NCI-H748 (cell line): ENCODE results near the gene KRAS.
"Not testable (repeated sequence)": the region's sequence is repeated elsewhere in the genome, so short reads cannot be mapped to it uniquely, and the experiment has no call there.

Experiments
- DNase-seq: peaks from one replicate; lab custom pipeline; 2025; ENCODE audit not compliant: unreplicated experiment; lab: John Stamatoyannopoulos, UW

KRAS gene

DNA sequence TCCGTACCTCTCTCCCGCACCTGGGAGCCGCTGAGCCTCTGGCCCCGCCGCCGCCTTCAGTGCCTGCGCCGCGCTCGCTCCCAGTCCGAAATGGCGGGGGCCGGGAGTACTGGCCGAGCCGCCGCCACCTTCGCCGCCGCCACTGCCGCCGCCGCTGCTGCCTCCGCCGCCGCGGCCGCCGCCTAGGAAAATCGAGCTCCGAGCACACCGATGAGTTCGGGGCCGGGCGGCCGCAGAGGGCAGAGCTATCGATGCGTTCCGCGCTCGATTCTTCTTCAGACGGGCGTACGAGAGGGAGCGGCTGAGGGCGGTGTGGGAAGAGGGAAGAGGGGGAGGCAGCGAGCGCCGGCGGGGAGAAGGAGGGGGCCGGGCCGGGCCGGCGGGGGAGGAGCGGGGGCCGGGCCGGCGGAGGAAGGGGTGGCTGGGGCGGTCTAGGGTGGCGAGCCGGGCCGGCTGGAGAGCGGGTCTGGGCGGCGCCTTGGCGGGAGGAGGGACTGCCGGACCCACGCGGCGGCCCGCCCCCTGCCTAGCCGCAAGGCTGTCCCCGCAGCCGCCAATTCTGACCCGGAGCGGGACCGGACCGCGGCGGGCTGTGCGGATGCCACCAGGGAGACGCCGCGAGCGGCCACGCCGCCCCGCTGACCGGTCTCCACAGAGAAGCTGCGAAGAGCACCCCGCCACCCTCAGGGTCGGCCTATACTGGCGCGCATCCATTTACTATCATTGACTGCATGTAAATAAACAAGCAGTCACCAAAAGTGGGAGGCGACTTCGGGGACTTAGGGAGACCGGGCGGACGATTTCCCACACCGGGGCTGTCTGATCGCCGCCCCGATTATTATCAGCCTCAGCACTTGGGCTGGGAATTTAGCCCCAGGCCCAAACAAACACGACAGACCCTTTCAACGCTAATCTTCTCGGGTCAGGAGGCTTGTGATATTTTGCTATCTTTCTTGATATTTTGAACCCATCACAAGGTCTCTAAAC is at the start of gene KRAS:
TSS of gene KRAS (minus strand) at position 186 of the 987 bp plus-strand sequence.
- peak; percentile 95 for DNase-seq

DNA sequence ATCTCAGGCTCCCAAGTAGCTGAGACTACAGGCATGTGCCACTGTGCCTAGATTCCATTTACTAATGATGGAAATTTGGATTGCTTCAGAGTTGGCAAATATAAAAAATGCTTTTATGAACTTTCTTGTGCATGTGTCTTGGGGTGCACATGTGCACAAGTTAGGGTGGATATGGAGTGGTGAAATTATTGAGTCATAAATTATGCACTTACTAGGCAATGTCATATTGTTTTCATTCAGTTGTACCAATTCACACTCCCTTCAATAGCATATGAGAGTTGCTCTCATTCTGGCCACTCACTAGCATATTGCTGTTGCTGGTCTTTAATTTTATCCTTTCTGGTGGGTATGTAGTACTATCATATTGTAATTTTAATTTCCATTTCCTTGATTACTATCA is 45.7 kb upstream of the KRAS start:
- no peak for DNase-seq

DNA sequence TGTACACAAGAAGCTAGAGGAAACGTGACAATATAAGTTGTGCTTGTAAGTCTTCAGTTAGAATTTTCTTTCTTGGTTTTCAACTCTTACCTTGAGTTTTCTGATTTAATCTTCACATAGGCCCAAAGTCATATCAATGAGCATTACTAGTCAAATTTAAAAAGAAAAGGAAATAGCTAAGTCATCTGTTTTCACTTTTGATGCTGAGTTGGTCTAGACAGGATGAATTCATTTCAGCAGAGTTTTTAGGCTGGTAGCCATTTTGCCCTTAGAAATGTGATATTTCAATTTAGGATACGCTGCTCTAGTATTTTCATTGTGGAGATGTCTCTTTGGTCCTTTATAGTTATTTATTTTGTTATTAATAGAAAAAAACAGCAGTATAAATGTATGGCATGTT is 44.6 kb upstream of the KRAS start:
- no peak for DNase-seq

DNA sequence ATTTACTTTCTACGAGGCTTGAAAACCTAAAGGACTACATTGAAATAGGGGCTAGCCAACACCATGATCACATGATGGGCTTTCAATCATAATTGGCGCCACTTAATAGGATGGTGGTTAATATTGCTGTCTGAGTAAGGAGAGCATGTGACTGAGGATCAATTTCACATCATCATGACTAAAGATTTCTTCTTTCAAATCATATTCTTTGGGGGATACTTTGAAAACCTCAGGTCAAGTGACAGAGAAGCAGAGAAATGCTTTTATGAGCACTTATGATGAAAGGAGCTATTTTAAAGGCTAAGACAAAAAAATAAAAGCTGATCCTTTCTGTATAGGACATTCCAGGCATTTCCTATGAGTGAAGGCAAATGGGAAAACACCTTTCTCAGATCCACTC is 42.9 kb upstream of the KRAS start:
- peak; percentile 4 for DNase-seq

DNA sequence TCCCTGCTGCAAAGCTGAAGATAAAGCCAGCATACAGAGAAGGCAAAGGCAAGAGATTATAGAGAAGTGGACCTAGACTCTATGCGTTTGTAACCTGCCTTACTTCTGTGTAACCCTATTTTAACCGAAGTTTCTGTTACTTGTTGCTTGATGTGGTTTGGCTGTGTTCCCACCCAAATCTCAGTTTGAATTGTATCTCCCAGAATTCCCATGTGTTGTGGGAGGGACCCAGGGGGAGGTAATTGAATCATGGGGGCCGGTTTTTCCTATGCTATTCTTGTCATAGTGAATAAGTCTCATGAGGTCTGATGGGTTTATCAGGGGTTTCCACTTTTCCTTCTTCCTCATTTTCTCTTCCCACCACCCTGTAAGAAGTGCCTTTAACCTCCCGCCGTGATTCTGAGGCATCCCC is 42.1 kb upstream of the KRAS start:
- not testable (repeated sequence) for DNase-seq

DNA sequence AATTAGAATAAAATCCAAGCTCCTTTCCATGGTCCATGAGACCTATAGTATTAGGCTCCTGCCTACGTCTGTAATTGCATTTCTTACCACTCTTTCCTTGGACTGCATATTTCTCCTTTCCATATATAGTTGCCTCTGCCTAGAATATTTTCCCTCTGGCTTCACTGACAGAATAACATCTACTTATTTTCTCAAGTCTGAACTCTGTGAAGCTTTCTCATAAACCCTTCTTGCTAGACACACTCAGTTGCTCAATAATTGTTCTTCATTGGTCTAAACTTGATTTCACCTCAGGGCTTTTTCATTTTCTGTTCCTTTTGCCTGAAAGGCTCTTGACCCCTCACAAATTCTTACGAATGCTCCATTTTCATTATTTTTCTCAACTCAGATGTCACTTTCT is 36.9 kb upstream of the KRAS start:
- no peak for DNase-seq

DNA sequence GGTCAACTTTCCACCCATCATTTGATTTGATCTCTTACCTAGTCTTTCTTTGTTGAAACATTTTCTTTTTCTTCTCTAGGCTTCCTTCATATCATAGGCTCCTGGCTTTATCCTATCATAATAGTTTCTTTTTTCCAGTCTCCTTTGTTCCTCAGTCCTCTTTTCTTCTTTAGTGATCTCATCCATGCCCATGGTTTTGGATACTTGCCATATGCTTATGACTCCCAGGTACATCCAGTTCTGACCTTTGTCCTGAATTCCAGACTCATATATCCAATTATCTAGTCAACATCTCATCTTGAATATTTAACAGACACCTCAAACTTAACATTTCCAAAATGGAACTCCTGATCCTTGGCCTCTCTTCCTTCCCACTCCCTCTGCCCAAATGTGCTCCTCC is 36.1 kb upstream of the KRAS start:
- no peak for DNase-seq

DNA sequence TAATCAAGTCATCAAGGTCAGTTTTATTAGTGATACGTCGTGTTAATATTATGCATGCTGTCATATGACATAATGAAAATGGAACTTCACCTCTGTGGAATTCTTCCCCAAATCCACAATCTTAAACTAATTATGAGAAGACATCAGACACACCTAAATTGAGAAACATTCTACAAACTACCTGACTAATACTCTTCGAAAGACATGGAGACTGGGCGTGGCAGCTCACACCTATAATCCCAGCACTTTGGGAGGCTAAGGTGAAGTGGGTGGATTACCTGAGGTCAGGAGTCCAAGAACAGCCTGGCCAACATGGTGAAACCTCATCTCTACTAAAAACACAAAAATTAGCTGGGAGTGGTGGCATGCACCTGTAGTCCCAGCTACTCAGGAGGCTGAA is 33.3 kb upstream of the KRAS start:
- no peak for DNase-seq

DNA sequence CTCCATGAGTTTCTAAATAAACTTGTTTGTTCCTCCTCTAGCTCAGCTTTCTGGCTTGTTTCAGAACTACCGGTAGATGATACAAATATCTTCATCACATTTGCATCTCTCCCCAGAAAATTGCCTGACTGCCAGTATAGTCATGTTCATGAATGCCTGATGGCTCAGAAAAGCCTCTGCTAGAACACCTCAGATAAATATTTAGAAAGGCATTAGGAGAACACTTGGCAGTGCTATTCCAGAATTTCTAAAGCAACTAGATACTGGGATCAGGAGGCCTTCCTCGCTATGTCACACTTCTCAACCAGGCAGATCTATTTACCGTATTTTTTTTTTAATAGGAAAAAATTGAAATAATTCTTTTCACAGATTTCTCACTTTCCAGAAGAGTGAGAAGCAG is 32.3 kb upstream of the KRAS start:
- no peak for DNase-seq

DNA sequence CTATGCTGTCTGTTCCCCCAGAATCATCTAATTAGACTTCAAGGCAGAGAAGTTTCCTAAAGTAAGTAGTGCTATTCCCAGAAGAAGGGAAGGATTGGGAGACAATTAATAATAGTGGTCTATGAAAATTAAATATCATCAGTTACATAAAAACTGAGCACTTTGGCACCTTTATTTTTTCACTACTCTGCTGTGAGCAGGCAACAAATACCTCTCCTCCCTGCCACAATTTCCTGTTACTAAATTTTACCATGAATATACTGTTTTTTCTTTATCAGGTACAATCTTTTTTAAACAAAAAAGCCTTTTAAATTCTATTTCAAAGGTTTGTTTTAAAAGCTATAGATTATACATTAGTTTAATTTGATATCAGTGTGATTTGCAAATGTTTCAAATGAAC is 29.4 kb upstream of the KRAS start:
- DNase-seq: no peak

DNA sequence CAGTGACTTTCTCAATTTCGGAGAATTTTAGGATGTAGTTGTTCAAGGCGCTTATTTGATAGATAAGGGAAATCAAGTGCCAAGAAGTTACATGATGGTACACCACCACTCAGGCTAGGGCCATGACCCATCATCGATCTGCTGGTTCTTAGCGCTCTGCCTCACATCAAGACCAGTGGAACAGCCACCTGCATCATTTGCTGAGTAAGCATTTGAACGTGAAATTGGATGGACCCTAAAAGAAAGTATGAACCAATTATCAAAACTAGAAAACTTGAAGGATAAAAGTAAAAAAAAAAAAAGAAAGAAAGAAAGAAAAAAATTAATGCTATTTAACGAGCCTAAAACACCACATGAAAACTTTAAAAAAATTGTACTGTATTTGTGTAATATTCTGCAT is 27.5 kb upstream of the KRAS start:
- DNase-seq: no peak

DNA sequence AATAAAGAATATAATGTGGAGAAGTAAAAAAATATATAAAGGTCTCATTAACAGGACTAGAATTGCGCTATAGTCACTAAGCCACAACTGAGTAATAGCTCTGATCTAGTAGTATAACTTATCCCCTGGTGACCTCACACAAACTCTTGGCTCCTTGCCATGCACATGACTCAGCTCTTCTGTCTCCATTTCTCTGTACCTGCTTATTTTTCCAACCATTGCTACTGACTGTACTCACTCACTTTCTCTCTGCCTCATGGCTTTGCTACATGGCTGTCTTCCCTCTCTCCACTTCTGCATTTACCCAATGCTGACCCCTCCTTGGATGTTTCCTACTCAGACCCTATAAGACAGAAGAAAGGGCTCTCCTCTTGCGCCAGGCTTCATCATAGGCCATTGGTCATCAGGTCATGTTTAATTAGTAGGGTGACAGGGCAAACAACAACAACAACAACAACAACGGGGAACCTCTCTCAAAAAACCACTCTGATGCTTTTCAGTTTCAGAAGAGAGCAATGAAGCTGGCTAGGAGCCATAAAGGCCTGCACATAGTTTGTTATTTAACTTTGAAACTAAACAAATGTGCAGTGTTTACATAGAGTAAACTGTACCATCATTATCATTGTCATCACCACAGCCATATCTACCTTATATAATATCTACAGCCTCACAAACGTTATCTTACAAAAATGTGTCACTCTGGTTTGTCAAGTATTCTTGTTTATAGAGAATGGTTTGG is 25.6 kb upstream of the KRAS start:
- DNase-seq: peak; percentile 40

DNA sequence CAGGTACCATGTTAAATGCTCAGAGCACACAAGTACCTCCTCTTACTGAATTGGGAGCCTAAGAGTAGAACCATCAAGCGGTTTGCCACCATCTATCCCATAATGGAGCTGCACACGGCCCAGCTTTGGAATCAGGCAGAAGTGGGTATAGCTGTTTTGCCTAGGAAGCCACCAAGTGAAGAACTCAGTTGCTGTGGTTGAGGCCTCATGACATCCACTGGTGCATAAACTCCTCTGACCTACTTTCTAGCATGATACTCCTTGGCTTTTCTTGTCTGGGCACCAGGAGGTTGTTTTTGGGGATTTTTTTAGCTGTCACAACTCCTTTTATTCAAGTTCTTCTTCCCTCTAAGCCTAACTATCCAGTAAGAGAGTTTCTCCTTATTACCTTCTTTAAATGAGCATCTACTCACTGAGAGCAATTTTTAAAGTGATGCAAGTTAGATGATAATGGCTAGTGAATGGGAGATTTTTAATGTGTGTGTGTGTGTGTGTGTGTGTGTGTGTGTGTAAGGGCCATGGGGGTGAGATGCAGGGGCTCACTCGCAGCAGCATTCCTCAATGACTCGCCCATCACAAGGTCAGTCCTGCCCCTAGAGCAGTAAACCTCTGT is 20.9 kb upstream of the KRAS start:
- DNase-seq: no peak

DNA sequence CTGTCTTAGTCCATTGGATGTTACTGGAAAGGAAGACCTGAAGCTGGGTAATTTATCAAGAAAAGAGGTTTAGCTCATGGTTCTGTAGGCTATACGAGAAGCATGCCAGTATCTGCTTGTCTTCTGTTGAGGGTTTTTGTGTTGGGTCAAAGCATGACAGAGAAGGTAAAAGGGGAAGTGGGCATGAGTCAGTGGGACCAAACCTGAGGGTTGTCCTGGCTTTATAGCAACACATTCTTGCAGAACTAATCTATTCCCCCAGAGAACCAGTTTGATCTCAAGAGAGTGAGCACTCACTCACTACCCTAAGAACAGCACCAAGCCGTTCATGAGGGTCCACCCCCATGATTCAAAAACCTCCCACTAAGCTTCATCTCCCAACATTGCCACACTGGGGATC is 19.0 kb upstream of the KRAS start:
- DNase-seq: no peak

DNA sequence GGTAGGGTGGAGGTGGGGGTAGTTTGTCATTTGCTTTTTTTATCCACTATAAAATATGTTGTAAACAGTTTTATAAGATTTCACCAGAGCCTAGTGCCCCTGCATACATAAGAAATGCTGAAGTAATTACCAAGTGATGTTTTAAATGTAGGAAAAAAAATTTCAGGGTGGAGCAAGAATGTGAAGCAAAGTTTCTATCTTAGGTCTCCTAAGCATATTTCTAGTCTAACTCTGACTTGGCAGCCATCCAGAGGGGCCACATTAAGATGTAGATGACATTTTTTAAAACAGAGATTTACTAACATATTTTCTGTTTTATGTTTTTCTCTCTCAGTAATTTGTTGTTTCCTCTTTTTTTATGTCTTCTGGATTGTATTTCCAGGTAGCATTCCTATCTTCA is 15.8 kb upstream of the KRAS start:
- no peak for DNase-seq

DNA sequence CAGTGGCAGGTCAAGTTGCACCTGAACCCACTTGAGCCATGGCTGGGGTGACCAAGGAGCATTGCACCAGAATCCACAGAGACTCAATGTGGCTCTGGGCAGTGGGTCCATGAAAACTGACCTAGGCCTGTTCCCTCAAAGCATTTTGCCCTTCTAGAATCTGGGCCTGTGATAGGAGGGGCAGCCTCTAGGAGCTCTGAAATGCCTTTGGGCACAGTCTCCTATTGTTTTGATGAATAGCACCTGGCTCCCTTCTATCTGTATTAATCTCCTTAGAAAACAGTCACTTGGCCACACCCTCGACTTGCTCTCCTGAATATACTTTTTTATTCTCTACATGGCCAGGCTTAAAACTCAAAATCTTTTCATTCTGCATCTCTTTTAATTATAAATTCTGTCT is 14.1 kb upstream of the KRAS start:
- DNase-seq: no peak

DNA sequence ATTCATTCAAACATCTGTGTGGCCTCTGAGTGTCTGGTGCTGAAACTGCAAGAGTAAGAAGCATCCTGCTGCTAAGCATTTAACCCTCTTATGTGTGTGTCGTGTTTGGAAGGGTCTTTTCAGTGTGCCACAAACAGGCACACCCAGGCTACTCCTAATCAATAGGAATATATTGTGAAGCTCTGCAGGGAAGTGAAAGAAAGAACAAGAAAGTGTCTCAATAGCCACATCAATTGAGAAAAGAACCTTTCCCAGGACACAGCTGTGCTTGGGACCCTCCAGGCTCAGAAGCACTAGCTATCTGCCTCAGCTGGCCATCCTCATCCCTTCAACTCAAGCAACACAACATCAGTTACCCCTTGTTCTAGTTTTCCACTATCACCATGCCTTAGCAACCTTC is 13.4 kb upstream of the KRAS start:
- no peak for DNase-seq

DNA sequence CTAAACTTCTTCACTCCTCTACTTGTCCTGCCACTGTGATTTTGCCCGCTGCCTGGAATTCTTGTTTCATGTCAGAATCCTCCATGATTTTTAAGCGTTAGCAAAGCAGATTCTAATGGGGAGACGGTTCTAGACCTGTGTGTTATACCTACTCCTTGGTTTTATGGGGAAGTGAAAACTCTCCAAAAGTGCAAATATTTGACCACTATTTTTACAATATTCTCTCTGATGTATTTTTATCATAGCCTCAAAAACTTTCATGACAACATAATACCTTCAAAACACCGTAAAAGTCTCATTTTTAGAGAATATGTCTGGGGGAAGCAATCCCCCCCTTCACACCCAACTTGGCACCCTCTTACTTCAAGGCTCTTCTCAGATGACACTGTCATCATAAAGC is 12.9 kb upstream of the KRAS start:
- no peak for DNase-seq

DNA sequence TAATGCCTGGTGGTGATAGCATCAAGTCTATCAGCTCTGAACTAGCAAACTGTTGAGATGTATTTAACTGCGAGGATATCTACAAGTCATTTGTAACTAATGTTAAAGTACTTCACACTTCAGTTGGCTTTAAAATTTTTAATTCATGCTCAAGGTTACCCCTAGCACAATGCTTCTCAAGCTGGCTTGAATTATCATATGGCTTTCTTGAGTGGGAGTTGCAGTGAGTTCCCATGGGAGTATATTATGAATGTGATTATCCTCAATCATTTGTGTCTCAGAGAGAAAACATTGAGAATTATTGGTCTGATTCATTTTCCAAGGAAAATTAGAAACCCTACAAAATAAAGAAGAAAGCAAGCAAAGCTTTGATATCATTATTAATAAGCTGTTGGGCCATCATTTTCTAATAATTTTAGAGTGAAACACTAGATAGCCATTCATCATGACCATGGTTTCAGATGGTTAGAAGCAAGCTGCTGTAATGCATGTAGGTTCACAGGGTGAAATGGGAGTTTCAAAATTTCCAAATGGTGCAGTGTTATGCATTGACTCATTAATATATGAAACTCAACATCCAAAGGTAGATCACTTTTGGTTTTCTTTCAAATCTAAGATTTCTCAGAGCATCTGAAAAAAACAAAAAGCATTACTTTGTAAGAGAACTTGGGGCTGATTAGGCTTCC is 11.8 kb upstream of the KRAS start:
- DNase-seq: no peak

DNA sequence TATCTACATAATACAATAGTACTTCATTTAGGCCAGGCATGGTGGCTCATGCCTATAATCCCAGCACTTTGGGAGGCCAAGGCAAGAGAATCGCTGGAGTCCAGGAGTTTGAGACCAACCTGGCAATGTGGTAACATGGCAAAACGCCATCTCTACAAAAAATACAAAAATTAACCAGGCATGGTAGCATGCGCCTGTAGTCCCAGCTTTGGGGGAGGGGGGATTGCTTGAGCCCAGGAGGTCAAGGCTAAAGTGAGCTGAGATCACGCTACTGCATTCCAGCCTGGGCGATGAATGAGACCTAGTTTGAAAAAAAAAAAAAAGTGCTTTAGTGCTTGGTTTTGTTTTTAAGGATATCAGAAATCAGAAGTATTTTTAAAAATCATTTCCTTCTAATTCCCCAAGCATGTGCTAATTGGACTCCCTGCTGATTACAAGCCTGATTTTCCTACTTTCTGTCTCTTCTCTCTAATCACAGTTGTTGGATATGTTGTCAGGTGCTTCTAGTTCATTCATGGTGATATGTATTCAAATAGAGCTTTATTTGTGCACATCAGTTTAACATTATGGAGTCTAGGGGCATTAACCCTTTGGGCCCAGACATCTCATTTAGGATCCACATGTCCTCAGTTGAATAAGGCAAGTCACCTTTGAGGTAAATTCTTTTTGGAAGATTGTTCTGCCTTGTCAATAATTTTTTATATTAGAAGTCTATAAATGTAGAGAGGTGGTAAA is 7.0 kb upstream of the KRAS start:
- DNase-seq: no peak

DNA sequence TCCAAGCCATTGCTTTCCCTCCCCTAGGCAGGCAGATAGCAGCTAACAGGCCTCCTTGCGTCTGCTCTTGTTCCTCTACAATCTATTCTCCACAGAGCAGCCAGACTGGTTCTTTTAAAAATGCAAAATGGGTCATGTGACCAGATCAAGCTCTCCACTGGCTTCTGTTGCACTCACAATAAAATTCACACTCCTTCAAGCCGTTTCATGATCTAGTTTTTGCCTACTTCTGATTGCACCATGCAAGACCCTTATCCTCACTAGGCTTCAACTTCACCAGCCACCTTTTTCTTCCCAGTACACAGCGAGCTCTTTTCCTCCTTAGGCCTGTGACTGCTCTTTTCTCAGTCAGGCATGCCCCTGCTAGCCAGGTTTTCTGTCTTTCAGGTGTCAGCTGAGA is 6.1 kb upstream of the KRAS start:
- no peak for DNase-seq
